GM15510 (cell line): Measurements from ENCODE around the gene ZBED5.

Experiments
- POLR2A ChIP-seq: IDR thresholded peaks from 3 replicates; pipeline ENCODE4 v1.6.1; 2011; ENCODE audit warnings: borderline replicate concordance; ENCODE audit not compliant: insufficient read length; ENCODE audit errors: extremely low read depth

The ZBED5 gene

GRCh38 chr11:10857709-10858438, at the start of gene ZBED5:
Gene ZBED5, minus strand, starts transcription at chr11:10858053. Its CDS starts 3,108 bp downstream, at chr11:10854945.
- peak; percentile 91 for TF ChIP-seq POLR2A

DNA sequence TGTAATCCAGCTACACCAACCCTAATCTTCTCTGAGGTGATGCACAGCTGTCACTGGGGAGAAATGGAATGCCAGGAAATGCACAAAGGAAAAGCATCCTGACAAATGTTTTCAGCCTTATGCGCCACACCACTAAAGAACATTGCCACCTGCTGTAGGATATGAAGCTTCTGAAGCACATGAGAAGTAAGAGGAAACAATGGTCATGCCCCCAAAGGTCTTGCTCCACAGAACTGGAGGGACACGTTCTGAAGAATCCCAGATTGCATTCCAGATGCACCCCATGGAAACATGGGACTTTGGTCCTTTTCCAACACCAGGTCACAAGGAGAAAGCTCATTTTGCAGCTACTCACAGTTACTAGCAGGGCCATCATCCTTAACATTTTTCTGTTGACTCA, 48.7 kb upstream of the ZBED5 start:
- TF ChIP-seq POLR2A = no peak

- no peak for TF ChIP-seq POLR2A
Observed at GRCh38 chr11:10902301-10903063, 44.6 kb upstream of the ZBED5 start.

GRCh38 chr11:10900681-10901415, 43.0 kb upstream of the ZBED5 start:
- TF ChIP-seq POLR2A = no peak

DNA sequence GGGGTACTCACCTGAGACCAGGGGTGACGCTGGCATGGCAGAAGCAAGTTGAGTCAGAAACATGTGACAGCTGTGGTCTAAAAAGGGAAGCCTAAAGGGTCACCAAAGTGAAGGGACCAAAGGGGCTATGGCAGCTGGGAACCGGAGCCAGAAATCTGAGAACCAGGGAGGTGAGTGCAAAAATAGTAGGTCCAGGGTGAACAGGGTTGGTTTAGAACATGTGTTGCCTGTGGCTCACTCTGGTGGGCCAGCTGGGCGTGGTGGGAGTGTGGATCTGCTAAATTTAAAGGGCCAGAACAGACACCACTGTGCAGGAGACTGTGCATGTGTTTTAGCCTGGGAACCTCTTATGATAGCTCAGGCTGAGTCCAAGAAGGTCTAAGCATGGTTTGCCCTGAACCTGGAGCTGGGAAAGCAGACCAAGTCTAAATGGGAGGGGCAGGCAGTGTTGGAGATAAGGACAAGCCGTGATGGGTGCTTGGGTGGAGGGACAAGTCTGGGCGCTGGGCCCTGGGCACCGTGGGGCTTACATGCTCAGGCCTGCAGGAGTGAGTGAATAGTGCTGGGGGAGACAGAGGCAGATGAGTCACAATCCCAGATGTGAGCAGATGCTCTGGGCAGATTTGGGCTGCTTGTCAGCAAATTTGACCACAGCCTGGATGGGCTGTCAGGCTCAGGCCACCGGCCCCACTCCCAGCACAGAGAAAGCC, 41.4 kb upstream of the ZBED5 start:
- no peak for TF ChIP-seq POLR2A

GRCh38 chr11:10898763-10899025, 40.8 kb upstream of the ZBED5 start:
- TF ChIP-seq POLR2A = no peak

DNA sequence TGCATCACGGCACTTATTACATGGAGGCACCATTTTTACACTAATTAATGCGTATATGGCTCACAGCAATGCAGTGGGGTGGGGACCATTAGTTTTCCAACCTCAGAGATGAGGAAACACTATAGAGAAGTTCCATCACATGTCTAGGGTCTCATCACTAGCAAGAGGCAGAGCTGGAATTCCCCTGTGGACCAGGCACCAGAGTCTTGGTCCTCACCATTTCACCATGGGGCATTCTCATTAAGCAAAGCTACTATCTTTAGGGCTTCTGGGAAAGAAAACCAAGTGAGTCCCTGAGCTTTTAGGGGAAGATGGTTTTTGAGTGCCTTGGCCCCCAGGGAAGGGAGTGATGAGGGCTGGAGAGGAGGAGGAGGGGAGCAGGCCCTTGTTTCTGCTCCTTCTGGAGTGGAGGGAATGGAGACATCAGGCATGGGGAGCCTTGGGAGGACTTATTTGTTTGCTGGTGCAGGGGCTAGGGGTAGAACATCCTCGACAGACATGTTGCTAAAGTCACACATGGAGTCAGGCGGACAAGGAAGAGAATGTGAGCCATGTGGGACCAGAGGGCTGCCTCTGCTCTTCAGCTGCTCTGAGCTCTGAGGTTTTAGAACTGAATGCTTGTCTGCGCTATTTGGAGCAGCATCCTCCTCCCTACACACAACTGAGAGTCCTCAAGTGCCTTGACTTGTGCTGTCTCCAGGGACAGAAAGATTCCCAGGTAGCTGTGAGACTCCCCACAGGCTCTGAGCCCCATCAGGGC, 40.3 kb upstream of the ZBED5 start:
- TF ChIP-seq POLR2A = no peak

- TF ChIP-seq POLR2A = no peak
Observed at GRCh38 chr11:10897150-10897549, 39.3 kb upstream of the ZBED5 start.

DNA sequence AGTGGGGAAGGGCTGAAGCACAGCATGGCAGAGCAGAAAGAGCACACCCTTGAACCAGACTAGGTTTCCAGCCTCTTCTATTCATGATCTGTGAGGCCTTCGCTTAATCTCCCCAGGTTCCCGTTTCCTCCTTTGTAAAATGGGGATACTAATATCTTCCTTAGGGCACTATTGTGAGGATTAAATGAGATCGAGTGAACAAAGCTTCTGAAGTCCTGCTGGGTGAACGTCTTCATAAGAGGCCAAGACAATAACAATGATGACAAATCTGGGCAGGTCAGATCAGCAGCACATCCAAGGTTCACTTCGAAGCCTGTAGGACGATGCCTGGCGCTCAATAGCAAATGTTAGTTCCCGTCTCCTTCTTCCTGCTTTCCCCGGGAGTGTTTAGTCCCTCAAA, 38.6 kb upstream of the ZBED5 start:
- TF ChIP-seq POLR2A = no peak

GRCh38 chr11:10895285-10895684, 37.4 kb upstream of the ZBED5 start:
- TF ChIP-seq POLR2A = no peak

DNA sequence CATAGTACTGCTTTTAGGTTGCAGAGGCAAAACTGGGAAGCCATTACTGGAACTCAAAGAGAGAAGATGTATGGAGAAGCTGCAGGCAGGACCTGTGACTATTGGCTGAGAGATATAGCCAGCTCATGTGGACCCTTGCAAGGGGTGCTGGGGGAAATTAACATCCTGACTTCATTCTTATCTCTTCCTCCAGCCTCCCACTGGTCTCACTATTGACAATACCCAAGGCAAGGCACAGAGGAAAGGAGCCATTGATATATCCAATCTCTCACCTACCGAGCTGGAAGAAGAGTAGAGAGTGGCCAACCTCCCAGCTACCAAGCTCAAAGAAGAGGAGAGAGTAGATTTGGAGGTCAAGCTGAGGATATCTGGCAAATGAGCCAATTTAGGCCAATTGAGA, 36.8 kb upstream of the ZBED5 start:
- no peak for TF ChIP-seq POLR2A

DNA sequence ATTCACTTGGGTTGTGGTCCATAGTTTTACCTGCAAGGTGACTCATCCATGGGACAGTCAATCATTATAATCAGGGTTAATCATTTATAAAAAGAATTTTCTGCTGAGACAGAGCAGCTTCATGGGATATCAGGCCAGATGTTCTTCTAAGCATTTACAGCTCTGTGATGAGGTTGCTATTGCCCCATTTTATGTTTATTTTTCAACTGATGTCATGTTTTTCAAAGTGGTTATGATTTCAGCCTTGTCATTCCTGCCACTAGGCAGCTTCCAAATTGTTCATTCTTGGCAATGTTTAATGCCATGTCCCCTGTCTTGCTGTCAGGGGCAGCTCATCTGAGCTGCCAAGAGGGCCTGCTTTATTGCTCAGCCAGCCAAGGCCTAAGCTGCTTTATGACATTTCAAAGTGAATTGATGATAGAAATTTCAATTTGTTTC, 35.9 kb upstream of the ZBED5 start:
- no peak for TF ChIP-seq POLR2A

DNA sequence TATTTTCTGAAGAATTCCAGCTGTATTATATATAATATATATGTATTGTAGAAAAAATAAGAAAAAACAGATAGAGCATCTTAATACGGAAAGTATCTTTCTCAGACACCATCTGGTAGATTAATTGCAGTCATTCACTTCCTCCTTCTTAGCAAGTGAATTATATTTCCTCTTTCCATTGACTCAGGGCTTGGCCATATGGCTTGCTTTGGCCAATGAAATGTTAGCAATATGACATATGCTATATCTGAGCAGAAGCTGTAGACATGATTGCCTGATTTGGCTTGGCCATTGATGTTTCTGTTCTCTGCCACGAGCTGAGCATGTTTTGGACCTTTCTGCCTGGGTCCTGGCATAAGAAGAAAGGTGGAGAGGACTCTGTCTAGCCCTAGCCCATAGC, 34.4 kb upstream of the ZBED5 start:
- TF ChIP-seq POLR2A = no peak

DNA sequence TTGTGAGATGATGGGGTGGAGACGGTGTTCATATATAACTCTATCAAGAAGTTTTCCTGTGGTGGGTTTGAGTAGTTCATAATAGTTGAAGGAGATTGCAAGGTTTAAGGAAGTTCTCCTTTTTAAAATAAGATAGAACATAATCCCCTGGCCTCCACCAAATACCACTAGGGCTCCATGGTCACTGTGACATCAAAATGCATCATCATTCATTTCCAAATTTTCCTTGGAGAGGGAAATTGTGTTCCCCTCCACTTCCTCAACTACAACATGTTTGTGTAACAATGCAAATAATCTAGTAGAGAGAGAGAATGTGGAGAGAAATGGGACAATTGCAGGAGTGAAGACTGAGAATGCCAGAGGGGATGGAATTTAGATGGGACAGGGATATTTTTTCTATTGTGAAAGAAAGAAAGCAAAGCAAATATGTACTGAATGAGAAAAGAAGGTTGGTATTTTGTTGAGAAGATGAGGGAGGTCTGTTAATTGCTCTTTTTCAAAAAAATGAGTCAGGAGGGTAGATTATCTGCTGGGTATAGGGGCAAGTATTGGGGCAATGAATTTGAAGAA, 33.4 kb upstream of the ZBED5 start:
- TF ChIP-seq POLR2A = no peak
